HG03175 (cell line): Measurements from ENCODE around the gene VLDLR.
"Not testable (repeated sequence)": the region's sequence is repeated elsewhere in the genome, so short reads cannot be mapped to it uniquely, and the experiment has no call there.

Experiments
- ATAC-seq: cut with Tn5 transposase; IDR thresholded peaks from one replicate; pipeline ENCODE4 v1.9.1; 2021; ENCODE audit warnings: mild to moderate bottlenecking, moderate library complexity; ENCODE audit not compliant: unreplicated experiment

The VLDLR gene

GRCh38 chr9:2707256-2707655 is 85.7 kb downstream of the VLDLR start:
- not testable (repeated sequence) for ATAC-seq
